Endothelial cell of umbilical vein (primary cell): ENCODE data around the gene FAS. TPM values are rescaled to one million over a fixed set of nuclear protein-coding genes. Genes with fewer than 3 reads are reported as not detected.

Experiments used
- BruUV-seq: library from RNA; stranded (reverse); fragments of 400-500 nt; replicated peaks from 2 replicates; lab custom pipeline; 2021; lab: Mats Ljungman, UMichigan
- CTCF ChIA-PET: fragments of 300-600, 350-600 bp; sonication (Branson Sonifier 250); formaldehyde crosslinking; loops from one replicate; lab custom pipeline; 2021; ENCODE audit warnings: antibody characterized with exemption, inconsistent platforms; lab: Charles Lee
- POLR2A ChIA-PET: fragments of 300-600, 350-600 bp; sonication (Branson Sonifier 250); formaldehyde crosslinking; loops from one replicate; lab custom pipeline; 2021; ENCODE audit warnings: antibody characterized with exemption, inconsistent platforms; lab: Charles Lee
- DNase-seq: peaks from one replicate; pipeline ENCODE4 v3.0.0-alpha.2; 2011; ENCODE audit warnings: low read depth, low spot score
- FAIRE-seq: peaks from 2 replicates; lab custom pipeline; 2011; peaks lifted over from hg19 to GRCh38; lab: Jason Lieb, UNC
- H2AFZ ChIP-seq: 2 replicates; pipeline ENCODE4 v1.6.0; 2012; ENCODE audit warnings: low read depth, low read length, control low read depth, inconsistent platforms
- H3K27ac ChIP-seq: 2 replicates; pipeline ENCODE4 v1.5.1; 2011; ENCODE audit warnings: low read depth, mild to moderate bottlenecking, control low read depth, low read length, moderate library complexity; ENCODE audit not compliant: insufficient read depth
- H3K27me3 ChIP-seq, 2 experiments: 2 replicates each; pipeline versions ENCODE4 v1.6.0 to v1.6.1; 2011; ENCODE audit warnings: low read length in 2 of 2, mixed read lengths in 1 of 2; ENCODE audit not compliant: control insufficient read depth in 2 of 2, insufficient read depth in 2 of 2
- H3K36me3 ChIP-seq, 2 experiments: 2 replicates in 1 of 2; 3 replicates in 1 of 2; pipeline ENCODE4 v1.5.1; 2011; ENCODE audit warnings: low read length in 2 of 2, mild to moderate bottlenecking in 1 of 2, moderate library complexity in 1 of 2; ENCODE audit not compliant: control insufficient read depth in 2 of 2, insufficient read depth in 2 of 2; ENCODE audit errors: extremely low read depth in 1 of 2
- H3K4me1 ChIP-seq: 3 replicates; pipeline ENCODE4 v1.5.1; 2011; ENCODE audit warnings: mild to moderate bottlenecking, low read length; ENCODE audit not compliant: control insufficient read depth, insufficient read depth; ENCODE audit errors: extremely low read depth
- H3K4me2 ChIP-seq: 2 replicates; pipeline ENCODE4 v1.6.1; 2011; ENCODE audit warnings: low read length, control low read depth, mixed read lengths; ENCODE audit not compliant: insufficient read depth
- H3K4me3 ChIP-seq, 3 experiments: fragments of 200-600 bp in 1 of 3; sonication (generic), shearing (Covaris generic) in 1 of 3; replicated peaks in 1 of 3; 2 replicates each; pipeline ENCODE4 v1.5.1; 2011 to 2016; ENCODE audit warnings: control low read depth in 3 of 3, low read length in 3 of 3, mild to moderate bottlenecking in 2 of 3, inconsistent platforms in 1 of 3, low read depth in 1 of 3, moderate library complexity in 1 of 3; ENCODE audit not compliant: insufficient read depth in 1 of 3
- H3K79me2 ChIP-seq: 2 replicates; pipeline ENCODE4 v1.6.0; 2012; ENCODE audit warnings: low read length, inconsistent platforms; ENCODE audit not compliant: control insufficient read depth, insufficient read depth
- H3K9ac ChIP-seq: replicated peaks from 2 replicates; pipeline ENCODE3; 2011; ENCODE audit warnings: low read length, control low read depth; ENCODE audit not compliant: insufficient read depth; ENCODE audit errors: extremely low read depth
- H3K9me1 ChIP-seq: replicated peaks from 3 replicates; pipeline ENCODE4 v1.6.0; 2011; ENCODE audit warnings: mild to moderate bottlenecking, low read length; ENCODE audit not compliant: control insufficient read depth, insufficient read depth; ENCODE audit errors: extremely low read depth
- H3K9me3 ChIP-seq: replicated peaks from 2 replicates; pipeline ENCODE4 v1.5.1; 2012; ENCODE audit warnings: low read length, inconsistent platforms; ENCODE audit not compliant: control insufficient read depth, insufficient read depth
- H4K20me1 ChIP-seq: replicated peaks from 2 replicates; pipeline ENCODE3; 2011; ENCODE audit warnings: mild to moderate bottlenecking, low read length; ENCODE audit not compliant: control insufficient read depth, insufficient read depth; ENCODE audit errors: extremely low read depth
- CTCF ChIP-seq, 2 donors: IDR thresholded peaks; 1 replicate in 1 of 2; 2 replicates in 1 of 2; pipeline ENCODE4 v1.5.1; 2011; ENCODE audit warnings: low read length in 2 of 2, mild to moderate bottlenecking in 2 of 2, moderate library complexity in 2 of 2, control low read depth in 1 of 2, inconsistent platforms in 1 of 2, low read depth in 1 of 2; ENCODE audit not compliant: insufficient read depth in 1 of 2; ENCODE audit errors: extremely low read depth in 1 of 2
- EZH2 ChIP-seq: IDR thresholded peaks from 2 replicates; pipeline ENCODE4 v1.6.1; 2012; ENCODE audit warnings: borderline replicate concordance, low read depth, mild to moderate bottlenecking, moderate library complexity, low read length, inconsistent platforms; ENCODE audit not compliant: severe bottlenecking
- FOS ChIP-seq: IDR thresholded peaks from 2 replicates; pipeline ENCODE4 v1.6.1; 2011; ENCODE audit warnings: mild to moderate bottlenecking, low read length, moderate library complexity, borderline replicate concordance; ENCODE audit not compliant: insufficient read depth
- GATA2 ChIP-seq: IDR thresholded peaks from 2 replicates; pipeline ENCODE4 v1.7.0; 2011; ENCODE audit warnings: low read depth, mild to moderate bottlenecking, moderate library complexity, mixed read lengths, low read length; ENCODE audit not compliant: insufficient read length, insufficient read depth
- JUN ChIP-seq: IDR thresholded peaks from 2 replicates; pipeline ENCODE4 v1.6.1; 2011; ENCODE audit warnings: borderline replicate concordance, low read depth; ENCODE audit not compliant: insufficient read length, insufficient read depth
- MAX ChIP-seq: IDR thresholded peaks from 2 replicates; pipeline ENCODE4 v1.6.1; 2011; ENCODE audit not compliant: insufficient read depth, insufficient read length
- MYC ChIP-seq: IDR thresholded peaks from one replicate; pipeline ENCODE4 v1.6.1; 2011; ENCODE audit warnings: mild to moderate bottlenecking, low read depth, low read length
- POLR2A ChIP-seq: IDR thresholded peaks from 2 replicates; pipeline ENCODE4 v1.6.1; 2012; ENCODE audit warnings: low read depth, mild to moderate bottlenecking, control low read depth, low read length
- POLR2AphosphoS5 ChIP-seq: IDR thresholded peaks from 2 replicates; pipeline ENCODE4 v1.6.1; 2012; ENCODE audit warnings: low read depth, mild to moderate bottlenecking, control low read depth, low read length, moderate library complexity; ENCODE audit not compliant: insufficient read depth
- dilution Hi-C: fragments of 300-500 bp; cut with MboI; formaldehyde crosslinking; loops from one replicate; pipeline ENCODE4 v1.15.0; 2019; ENCODE audit warnings: low sequenced_read_pairs; ENCODE audit not compliant: extremely low pct_ligation_motif_present
- intact Hi-C: fragments of 100-400 bp; cut with micrococcal nuclease; formaldehyde crosslinking; loops from one replicate; pipeline ENCODE4 v1.10.0; 2022
- polyA plus RNA-seq, 4 experiments: library from polyadenylated mRNA; depleted of rRNA in 3 of 4; stranded (reverse) in 3 of 4; unstranded in 1 of 4; fragments of >200 nt; gene quantifications; 2 replicates each; pipeline versions ENCODE4 v1.2.1 to v1.2.3, GENCODE V29; 2011 to 2012; ENCODE audit warnings: missing spikeins in 1 of 4
- total RNA-seq: library from RNA; stranded (reverse); gene quantifications from 2 replicates; pipeline ENCODE4 v1.2.3, GENCODE V29; 2021

The FAS gene
- total and polyA plus RNA-seq, 2 donors (not counting 3 experiments of a cell fraction or from before 2014, with no cell fraction given) = 2.0 to 6.1 TPM

- no peak for TF ChIP-seq FOS
- TF ChIP-seq POLR2AphosphoS5 = no peak
- TF ChIP-seq MAX = no peak
- TF ChIP-seq EZH2 = no peak
- no peak for TF ChIP-seq JUN
- TF ChIP-seq POLR2A = no peak
- no peak for TF ChIP-seq MYC
- no peak for TF ChIP-seq CTCF (IDR thresholded peaks at IDR 0.05; ENCODE audit: extremely low read depth in 1 of 2, insufficient read depth in 1 of 2, low read depth in 1 of 2, low read length in 2 of 2)
- no peak for TF ChIP-seq GATA2
- H3K4me1 ChIP-seq = no peaks in the 10 kb centered on the region
- no peaks in the 10 kb centered on the region for H3K36me3 ChIP-seq
- no peaks in the 10 kb centered on the region for H3K79me2 ChIP-seq
- no peak for FAIRE-seq
- dilution Hi-C loops = no loop called here
- ChIA-PET CTCF (interaction anchor here (0.6 to 1.5 kb wide), 4 partner anchors 12 to 246 kb away, joined by 3 to 4 read pairs (median 3); no protein-coding TSS in a partner anchor), POLR2A (no interaction called here)
- no peak overlapping the region for H3K9ac ChIP-seq
- no peak overlapping the region for H2AFZ ChIP-seq
- no TSS peak for BruUV-seq
- H3K9me3 ChIP-seq = no peaks in the 10 kb centered on the region
- no peaks in the 10 kb centered on the region for H3K9me1 ChIP-seq
- DNase-seq = no peak
- H3K4me2 ChIP-seq = no peak overlapping the region
- H4K20me1 ChIP-seq = no peaks in the 10 kb centered on the region
- H3K27me3 ChIP-seq = peaks cover 29 to 31% of the 10 kb centered on the region in 2 experiments
- intact Hi-C loops = no loop called here
- no peak overlapping the region for H3K4me3 ChIP-seq
- no peak overlapping the region for H3K27ac ChIP-seq
Measured at GRCh38 chr10:88962336-88962735, 28.3 kb upstream of the FAS start.
